Measurements from ENCODE around the gene DNPEP. TPM values are rescaled to one million over a fixed set of nuclear protein-coding genes. Genes with fewer than 3 reads are reported as not detected.
"Not testable (repeated sequence)": the region's sequence is repeated elsewhere in the genome, so short reads cannot be mapped to it uniquely, and the experiment has no call there.

The DNPEP gene
- total and polyA plus RNA-seq, 3 experiments from 2014 or later: 69.1 to 116 (median 112) TPM

GRCh38 chr2:219407343-219407742 is 19.6 kb upstream of the DNPEP start:
- H3K36me3 Mint-ChIP-seq; H3K4me3 ChIP-seq (ENCODE audit: low read length); DNase-seq; H3K27ac ChIP-seq (ENCODE audit: low read depth, low read length); H3K9me3 ChIP-seq (ENCODE audit: low read length); H3K36me3 ChIP-seq (ENCODE audit: insufficient read depth, low read length); H3K27me3 ChIP-seq (ENCODE audit: insufficient read depth, low read length, poor library complexity, severe bottlenecking); H3K9me3 Mint-ChIP-seq; H3K27ac Mint-ChIP-seq; H3K4me3 Mint-ChIP-seq; POLR2A ChIA-PET; H3K4me1 ChIP-seq (ENCODE audit: insufficient read depth, low read length); H3K4me1 Mint-ChIP-seq: not testable (repeated sequence)
- peaks cover 19 to 22% of the 10 kb centered on the region in 2 donors for H3K27me3 Mint-ChIP-seq
- CTCF ChIA-PET: interaction anchor here (0.9 kb wide), 1 partner anchor 122 kb away, joined by 3 read pairs; no protein-coding TSS in a partner anchor

GRCh38 chr2:219406861-219407230 is 19.1 kb upstream of the DNPEP start:
- H3K4me1 Mint-ChIP-seq: peaks cover 0 to 5% (median 0%) of the 10 kb centered on the region in 3 donors
- Histone ChIP-seq H3K27me3 (ENCODE audit: insufficient read depth, low read length, poor library complexity, severe bottlenecking) (no peaks in the 10 kb centered on the region), H3K36me3 (ENCODE audit: insufficient read depth, low read length) (no peaks in the 10 kb centered on the region), H3K4me1 (ENCODE audit: insufficient read depth, low read length) (no peaks in the 10 kb centered on the region), H3K9me3 (ENCODE audit: low read length) (no peaks in the 10 kb centered on the region), H3K4me3 (ENCODE audit: low read length) (no peak overlapping the region), H3K27ac (ENCODE audit: low read depth, low read length) (no peak overlapping the region)
- H3K27ac Mint-ChIP-seq: no peak overlapping the region
- no peak overlapping the region for H3K4me3 Mint-ChIP-seq
- ChIA-PET POLR2A (no interaction called here), CTCF (no interaction called here)
- no peak for DNase-seq
- peaks cover 17 to 27% of the 10 kb centered on the region in 2 donors for H3K27me3 Mint-ChIP-seq
- peaks cover 0 to 2% (median 0%) of the 10 kb centered on the region in 5 donors for H3K9me3 Mint-ChIP-seq
- H3K36me3 Mint-ChIP-seq: no peaks in the 10 kb centered on the region

DNA sequence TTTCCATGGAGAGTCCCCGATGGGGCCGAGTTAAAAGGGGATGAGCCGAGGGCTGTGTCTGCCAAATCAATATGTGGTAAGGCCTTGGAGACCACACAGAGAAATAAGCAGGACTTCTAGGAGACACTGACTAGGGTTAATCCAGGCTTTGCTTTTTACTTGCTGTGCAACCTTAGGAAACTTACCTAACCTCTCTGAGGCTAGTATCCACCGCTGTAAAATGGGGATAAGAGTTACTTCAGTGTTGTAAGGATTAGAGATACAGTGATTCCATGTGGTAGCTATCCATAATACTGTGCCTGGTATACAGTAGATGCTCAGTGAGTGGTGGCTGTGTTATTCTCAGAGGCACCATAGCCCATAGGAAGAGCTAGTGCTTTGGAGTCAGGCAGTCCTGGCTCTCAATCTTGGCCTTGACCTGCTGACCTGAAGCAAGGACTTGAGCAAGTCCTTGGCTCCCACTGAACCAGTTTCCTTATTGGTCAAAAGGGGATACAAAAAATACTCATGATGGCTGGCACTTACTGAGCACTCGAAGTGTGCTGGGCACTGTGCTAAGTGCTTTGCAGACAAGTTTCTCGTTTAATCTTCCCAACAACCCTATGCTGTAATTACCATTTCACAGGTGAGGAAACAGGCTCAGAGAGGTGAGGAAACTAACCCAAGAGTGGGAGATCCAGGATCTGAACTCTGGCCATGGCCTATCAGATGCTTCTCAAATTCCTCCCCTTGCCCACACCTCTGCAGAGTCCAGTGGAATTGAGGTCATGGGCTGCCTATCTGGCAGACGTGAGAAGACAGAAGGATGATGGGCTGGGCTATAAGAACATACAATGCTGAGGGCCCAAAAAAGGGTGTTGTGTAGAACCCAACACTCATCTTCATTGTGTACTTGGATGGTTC is 18.5 kb upstream of the DNPEP start:
- CTCF ChIA-PET: interaction anchor here (6.3 kb wide), 1 partner anchor 123 kb away, joined by 77 read pairs; no protein-coding TSS in a partner anchor
- H3K27ac Mint-ChIP-seq: no peak overlapping the region
- H3K27me3 Mint-ChIP-seq: peaks cover 13 to 27% of the 10 kb centered on the region in 2 donors

DNA sequence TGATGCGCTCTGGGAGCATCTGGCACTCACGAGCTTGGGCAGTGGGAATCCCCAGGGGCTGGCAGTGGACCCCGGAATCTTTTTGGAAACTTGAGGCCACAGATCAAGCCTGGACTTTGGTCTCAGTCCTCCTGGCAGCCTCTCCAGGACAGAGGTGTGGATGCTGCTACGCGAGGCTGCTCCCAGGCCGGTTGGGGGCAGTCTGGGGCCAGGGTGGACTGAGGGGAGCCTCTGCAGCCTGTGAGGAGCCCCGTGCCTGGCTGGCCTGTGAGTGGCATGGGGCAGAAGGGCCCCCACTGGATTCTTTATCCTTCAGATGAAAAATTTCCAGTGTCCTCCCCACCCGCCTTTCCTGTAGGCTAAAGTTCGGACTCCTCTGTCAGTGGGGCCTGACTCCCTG is 17.7 kb upstream of the DNPEP start:
- H3K4me3 ChIP-seq (ENCODE audit: low read length): no peak overlapping the region
- ChIA-PET CTCF (interaction anchor here (1.8 to 6.3 kb wide), 2 partner anchors 17 to 124 kb away, joined by 10 to 77 read pairs; no protein-coding TSS in a partner anchor), POLR2A (no interaction called here)
- no peaks in the 10 kb centered on the region for H3K9me3 ChIP-seq (ENCODE audit: low read length)
- no peaks in the 10 kb centered on the region for H3K36me3 ChIP-seq (ENCODE audit: insufficient read depth, low read length)
- Mint-ChIP-seq H3K4me1 (peaks cover 0 to 5% (median 0%) of the 10 kb centered on the region in 3 donors), H3K36me3 (no peaks in the 10 kb centered on the region), H3K27ac (no peak overlapping the region), H3K27me3 (peaks cover 10 to 27% of the 10 kb centered on the region in 2 donors), H3K9me3 (no peaks in the 10 kb centered on the region), H3K4me3 (no peak overlapping the region)
- H3K27ac ChIP-seq (ENCODE audit: low read depth, low read length): no peak overlapping the region
- H3K4me1 ChIP-seq (ENCODE audit: insufficient read depth, low read length): no peaks in the 10 kb centered on the region
- DNase-seq: no peak
- no peaks in the 10 kb centered on the region for H3K27me3 ChIP-seq (ENCODE audit: insufficient read depth, low read length, poor library complexity, severe bottlenecking)

More for the DNA sequence above, 18.5 kb upstream of the DNPEP start:
- H3K9me3 ChIP-seq (ENCODE audit: low read length): no peaks in the 10 kb centered on the region
- Mint-ChIP-seq H3K9me3 (no peaks in the 10 kb centered on the region), H3K4me3 (no peak overlapping the region), H3K4me1 (peaks cover 0 to 5% (median 0%) of the 10 kb centered on the region in 3 donors), H3K36me3 (no peaks in the 10 kb centered on the region)
- no peaks in the 10 kb centered on the region for H3K4me1 ChIP-seq (ENCODE audit: insufficient read depth, low read length)
- DNase-seq: no peak
- H3K4me3 ChIP-seq (ENCODE audit: low read length): no peak overlapping the region
- H3K36me3 ChIP-seq (ENCODE audit: insufficient read depth, low read length): no peaks in the 10 kb centered on the region
- H3K27ac ChIP-seq (ENCODE audit: low read depth, low read length): no peak overlapping the region
- POLR2A ChIA-PET: no interaction called here
- H3K27me3 ChIP-seq (ENCODE audit: insufficient read depth, low read length, poor library complexity, severe bottlenecking): no peaks in the 10 kb centered on the region

DNA sequence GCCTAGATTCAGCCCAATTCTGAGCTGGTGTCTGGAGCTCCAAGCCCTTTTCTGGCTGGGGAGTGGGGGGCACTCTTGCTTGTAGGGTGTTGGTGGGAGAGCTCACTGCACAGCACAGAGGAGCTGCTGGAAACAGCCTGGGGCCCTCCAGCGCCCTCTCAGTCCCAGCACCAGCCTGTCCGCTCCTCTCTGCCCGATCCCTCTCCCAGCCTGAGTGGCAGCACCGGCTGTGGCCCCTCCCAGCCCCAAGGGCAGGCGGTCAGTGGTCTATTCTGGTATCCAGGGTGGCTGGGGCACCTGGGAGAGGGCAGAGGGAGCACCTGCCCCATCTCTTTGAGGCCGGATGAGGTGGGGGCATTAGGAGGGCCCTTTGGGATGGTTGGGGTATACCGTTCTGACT is 17.2 kb upstream of the DNPEP start:
- Histone ChIP-seq H3K36me3 (ENCODE audit: insufficient read depth, low read length) (no peaks in the 10 kb centered on the region), H3K9me3 (ENCODE audit: low read length) (no peaks in the 10 kb centered on the region), H3K27me3 (ENCODE audit: insufficient read depth, low read length, poor library complexity, severe bottlenecking) (no peaks in the 10 kb centered on the region), H3K4me1 (ENCODE audit: insufficient read depth, low read length) (no peaks in the 10 kb centered on the region), H3K27ac (ENCODE audit: low read depth, low read length) (no peak overlapping the region), H3K4me3 (ENCODE audit: low read length) (no peak overlapping the region)
- Mint-ChIP-seq H3K27me3 (peaks cover 10 to 29% of the 10 kb centered on the region in 2 donors), H3K36me3 (no peaks in the 10 kb centered on the region), H3K4me1 (peaks cover 0 to 5% (median 0%) of the 10 kb centered on the region in 3 donors), H3K27ac (no peak overlapping the region), H3K4me3 (no peak overlapping the region), H3K9me3 (no peaks in the 10 kb centered on the region)
- CTCF ChIA-PET: interaction anchor here (0.8 to 6.3 kb wide), 3 partner anchors 16 to 137 kb away, joined by 4 to 77 read pairs (median 10); no protein-coding TSS in a partner anchor
- DNase-seq: no peak
- POLR2A ChIA-PET: no interaction called here

DNA sequence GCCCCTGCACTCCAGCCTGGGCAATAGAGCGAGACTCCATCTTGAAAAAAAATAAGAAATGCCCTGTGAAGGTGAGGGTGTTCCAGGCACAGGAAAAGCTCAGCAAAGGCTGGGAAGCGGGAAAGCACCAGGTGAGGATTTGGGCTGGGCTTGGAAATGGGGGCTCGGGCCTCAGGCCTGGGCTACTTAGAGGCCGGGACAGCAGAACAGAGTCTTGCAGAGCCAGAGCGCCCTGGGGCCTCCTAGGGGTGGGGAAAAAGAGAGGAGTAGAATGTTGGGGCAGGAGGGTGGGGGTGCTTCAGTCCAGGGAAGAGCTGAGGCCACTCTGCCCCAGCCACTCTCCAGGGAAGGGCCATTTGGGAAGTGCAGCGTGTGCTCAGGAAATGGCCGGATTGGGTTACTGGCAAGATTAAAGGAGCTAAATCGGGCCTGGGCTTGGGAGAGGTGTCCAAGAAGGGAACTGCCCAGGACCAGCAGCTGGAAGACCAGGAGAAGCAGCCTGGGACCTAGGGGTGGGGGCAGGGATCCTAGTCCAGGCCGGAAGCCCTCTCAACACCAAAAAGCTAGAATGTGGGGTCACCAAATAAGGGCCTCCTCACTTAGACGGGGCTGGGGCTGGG is 16.7 kb upstream of the DNPEP start:
- Histone ChIP-seq H3K4me3 (ENCODE audit: low read length) (no peak overlapping the region), H3K36me3 (ENCODE audit: insufficient read depth, low read length) (no peaks in the 10 kb centered on the region), H3K27ac (ENCODE audit: low read depth, low read length) (no peak overlapping the region), H3K9me3 (ENCODE audit: low read length) (no peaks in the 10 kb centered on the region), H3K27me3 (ENCODE audit: insufficient read depth, low read length, poor library complexity, severe bottlenecking) (no peaks in the 10 kb centered on the region), H3K4me1 (ENCODE audit: insufficient read depth, low read length) (no peaks in the 10 kb centered on the region)
- H3K36me3 Mint-ChIP-seq: no peaks in the 10 kb centered on the region
- H3K9me3 Mint-ChIP-seq: no peaks in the 10 kb centered on the region
- POLR2A ChIA-PET: no interaction called here
- H3K4me1 Mint-ChIP-seq: peaks cover 0 to 5% (median 0%) of the 10 kb centered on the region in 3 donors
- H3K27me3 Mint-ChIP-seq: peaks cover 7 to 24% of the 10 kb centered on the region in 2 donors
- no peak overlapping the region for H3K27ac Mint-ChIP-seq
- CTCF ChIA-PET: interaction anchor here (0.8 to 6.3 kb wide), 6 partner anchors 16 to 137 kb away, joined by 3 to 77 read pairs (median 4); no protein-coding TSS in a partner anchor
- no peak for DNase-seq
- H3K4me3 Mint-ChIP-seq: no peak overlapping the region

DNA sequence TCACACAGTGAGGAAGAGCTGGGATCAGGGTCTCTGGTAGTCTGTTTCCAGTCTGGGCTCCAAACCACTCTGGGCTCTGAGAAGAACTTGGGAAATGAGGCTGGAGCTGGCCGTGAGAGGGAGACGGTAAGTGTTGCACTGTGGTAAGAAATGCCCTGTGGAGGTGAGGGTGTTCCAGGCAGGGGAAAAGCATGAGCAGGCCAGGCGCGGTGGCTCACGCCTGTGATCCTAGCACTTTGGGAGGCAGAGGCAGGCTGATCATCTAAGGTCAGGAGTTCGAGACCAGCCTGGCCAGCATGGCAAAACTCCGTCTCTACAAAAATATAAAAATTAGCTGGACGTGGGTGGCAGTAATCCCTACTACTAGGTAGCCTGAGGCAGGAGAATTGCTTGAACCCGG is 16.1 kb upstream of the DNPEP start:
- H3K9me3 ChIP-seq (ENCODE audit: low read length): no peaks in the 10 kb centered on the region
- H3K36me3 ChIP-seq (ENCODE audit: insufficient read depth, low read length): no peaks in the 10 kb centered on the region
- DNase-seq: no peak
- Mint-ChIP-seq H3K4me1 (peaks cover 0 to 5% (median 0%) of the 10 kb centered on the region in 3 donors), H3K4me3 (no peak overlapping the region), H3K27me3 (peaks cover 4 to 24% of the 10 kb centered on the region in 2 donors), H3K27ac (no peak overlapping the region), H3K36me3 (no peaks in the 10 kb centered on the region), H3K9me3 (no peaks in the 10 kb centered on the region)
- H3K27ac ChIP-seq (ENCODE audit: low read depth, low read length): no peak overlapping the region
- CTCF ChIA-PET: interaction anchor here (0.7 to 6.3 kb wide), 12 partner anchors 12 to 731 kb away, joined by 3 to 77 read pairs (median 4); partner anchors contain the start of gene GMPPA
- no peaks in the 10 kb centered on the region for H3K27me3 ChIP-seq (ENCODE audit: insufficient read depth, low read length, poor library complexity, severe bottlenecking)
- POLR2A ChIA-PET: no interaction called here
- no peak overlapping the region for H3K4me3 ChIP-seq (ENCODE audit: low read length)
- H3K4me1 ChIP-seq (ENCODE audit: insufficient read depth, low read length): no peaks in the 10 kb centered on the region

Measured in CD8-positive, alpha-beta memory T cell (primary cell).